HepG2 (cell line): ENCODE data around the gene BICRAL. TPM values are rescaled to one million over a fixed set of nuclear protein-coding genes. Genes with fewer than 3 reads are reported as not detected.

Source experiments
- EEA1 ChIP-seq: sonication (generic); formaldehyde crosslinking; IDR thresholded peaks from 2 replicates; pipeline ENCODE4 v1.5.1; 2020; ENCODE audit warnings: mild to moderate bottlenecking, missing genetic modification reagents, borderline replicate concordance
- ELF1 ChIP-seq: sonication (generic); formaldehyde crosslinking; IDR thresholded peaks from 2 replicates; pipeline ENCODE4 v1.4.0; 2020; ENCODE audit warnings: missing genetic modification reagents
- KDM1A ChIP-seq: IDR thresholded peaks from 2 replicates; pipeline ENCODE4 v1.6.1; 2016; ENCODE audit warnings: missing compliant biosample characterization
- MAF1 ChIP-seq: sonication (generic); formaldehyde crosslinking; IDR thresholded peaks from 2 replicates; pipeline ENCODE4 v1.5.0; 2020; ENCODE audit warnings: missing genetic modification reagents, borderline replicate concordance
- NCOA1 ChIP-seq: sonication (generic); formaldehyde crosslinking; IDR thresholded peaks from 2 replicates; pipeline ENCODE4 v1.9.0; 2021; ENCODE audit warnings: missing genetic modification reagents
- NFIB ChIP-seq: sonication (generic); formaldehyde crosslinking; IDR thresholded peaks from 2 replicates; pipeline ENCODE4 v1.9.0; 2021; ENCODE audit warnings: missing genetic modification reagents, mild to moderate bottlenecking, borderline replicate concordance
- POLR2AphosphoS2 ChIP-seq: IDR thresholded peaks from 2 replicates; pipeline ENCODE4 v1.6.1; 2011; ENCODE audit warnings: low read depth, low read length, improper control_type of control experiment
- RAD21 ChIP-seq: fragments of 450-650 bp; formaldehyde crosslinking; IDR thresholded peaks from 2 replicates; pipeline ENCODE4 v1.5.0; 2020; ENCODE audit warnings: mild to moderate bottlenecking
- RBFOX2 ChIP-seq: fragments of 200-400 bp; formaldehyde crosslinking; IDR thresholded peaks from 2 replicates; pipeline ENCODE4 v1.6.1; 2017; ENCODE audit warnings: low read depth, mild to moderate bottlenecking, low read length
- SP2 ChIP-seq: sonication (generic); formaldehyde crosslinking; IDR thresholded peaks from 2 replicates; pipeline ENCODE4 v1.5.1; 2020; ENCODE audit warnings: mild to moderate bottlenecking, missing genetic modification reagents
- SUZ12 ChIP-seq: fragments of 150-350 bp; IDR thresholded peaks from 2 replicates; pipeline ENCODE4 v1.6.1; 2014; ENCODE audit warnings: low read depth, low read length
- THAP8 ChIP-seq: sonication (generic); formaldehyde crosslinking; IDR thresholded peaks from 2 replicates; pipeline ENCODE4 v1.5.1; 2020; ENCODE audit warnings: missing genetic modification reagents, mild to moderate bottlenecking, borderline replicate concordance
- ZFX ChIP-seq: sonication (generic); formaldehyde crosslinking; IDR thresholded peaks from 2 replicates; pipeline ENCODE4 v1.4.0; 2020; ENCODE audit warnings: mild to moderate bottlenecking, low read depth, missing genetic modification reagents, moderate library complexity
- ZMYM3 ChIP-seq: sonication (generic); formaldehyde crosslinking; IDR thresholded peaks from 2 replicates; pipeline ENCODE4 v1.5.1; 2020; ENCODE audit warnings: mild to moderate bottlenecking, missing genetic modification reagents
- ZMYM4 ChIP-seq: sonication (generic); formaldehyde crosslinking; IDR thresholded peaks from 2 replicates; pipeline ENCODE4 v1.8.1; 2023; ENCODE audit warnings: mild to moderate bottlenecking, missing genetic modification reagents
- ZNF501 ChIP-seq: sonication (generic); formaldehyde crosslinking; IDR thresholded peaks from 2 replicates; pipeline ENCODE4 v1.5.1; 2020; ENCODE audit warnings: mild to moderate bottlenecking, moderate library complexity, missing genetic modification reagents
- ZNF646 ChIP-seq: sonication (generic); formaldehyde crosslinking; IDR thresholded peaks from 2 replicates; pipeline ENCODE4 v1.9.0; 2021; ENCODE audit warnings: mild to moderate bottlenecking, missing genetic modification reagents
- polyA plus RNA-seq, 8 experiments: library from polyadenylated mRNA; depleted of rRNA in 3 of 8; stranded (reverse) in 7 of 8; unstranded in 1 of 8; fragments of >200 nt; fragmentation: Illumina TruSeq in 4 of 8; extraction: Trizol in 4 of 8; gene quantifications; 2 replicates each; pipeline versions ENCODE4 v1.2.1 to v1.2.3, GENCODE V29; 2011 to 2016; ENCODE audit warnings: low read depth in 4 of 8, missing spikeins in 1 of 8, mixed read lengths in 1 of 8; ENCODE audit not compliant: insufficient read depth in 1 of 8
- total RNA-seq, 5 experiments: library from RNA; depleted of rRNA; stranded (reverse); fragments of >200 nt; fragmentation: Illumina TruSeq; extraction: Trizol; gene quantifications; 2 replicates each; pipeline ENCODE4 v1.2.3, GENCODE V29; 2016; ENCODE audit warnings: low read depth in 1 of 5
- TF ChIP-seq, protein P1 (sequence below): sonication (generic); formaldehyde crosslinking; IDR thresholded peaks from 2 replicates; pipeline ENCODE4 v1.5.0; 2020; ENCODE audit warnings: mild to moderate bottlenecking, missing genetic modification reagents

BICRAL gene
- total and polyA plus RNA-seq, 2 of the 13 experiments (the other 11 are each of a cell fraction or from before 2014, with no cell fraction given) = 5.0 to 13.5 TPM

- TF ChIP-seq RBFOX2 = peak; percentile 95
- TF ChIP-seq KDM1A (CRISPR knock-in tag) = no peak
- peak; percentile 66; the same call in 1 of the 2 replicates for TF ChIP-seq MAF1
- TF ChIP-seq SUZ12 = no peak
- no peak; the same call in 1 of the 2 replicates for TF ChIP-seq RAD21 (CRISPR knock-in tag)
- TF ChIP-seq ZFX (CRISPR knock-in tag) = peak; percentile 64; the same call in 1 of the 2 replicates
- TF ChIP-seq THAP8 (CRISPR knock-in tag) = no peak; the same call in 1 of the 2 replicates
- TF ChIP-seq ZNF646 (CRISPR knock-in tag) = peak; percentile 67; the same call in 1 of the 2 replicates
- TF ChIP-seq NCOA1 = no peak
- TF ChIP-seq NFIB = no peak
- peak; percentile 8; the same call in 1 of the 2 replicates for TF ChIP-seq ZMYM3 (CRISPR knock-in tag)
- TF ChIP-seq EEA1 (CRISPR knock-in tag) = no peak
- TF ChIP-seq SP2 (CRISPR knock-in tag) = peak; percentile 35; the same call in 1 of the 2 replicates
- no peak for TF ChIP-seq POLR2AphosphoS2
- no peak; the same call in none of the 2 replicates for TF ChIP-seq ZMYM4 (CRISPR knock-in tag)
- TF ChIP-seq, protein P1, sequence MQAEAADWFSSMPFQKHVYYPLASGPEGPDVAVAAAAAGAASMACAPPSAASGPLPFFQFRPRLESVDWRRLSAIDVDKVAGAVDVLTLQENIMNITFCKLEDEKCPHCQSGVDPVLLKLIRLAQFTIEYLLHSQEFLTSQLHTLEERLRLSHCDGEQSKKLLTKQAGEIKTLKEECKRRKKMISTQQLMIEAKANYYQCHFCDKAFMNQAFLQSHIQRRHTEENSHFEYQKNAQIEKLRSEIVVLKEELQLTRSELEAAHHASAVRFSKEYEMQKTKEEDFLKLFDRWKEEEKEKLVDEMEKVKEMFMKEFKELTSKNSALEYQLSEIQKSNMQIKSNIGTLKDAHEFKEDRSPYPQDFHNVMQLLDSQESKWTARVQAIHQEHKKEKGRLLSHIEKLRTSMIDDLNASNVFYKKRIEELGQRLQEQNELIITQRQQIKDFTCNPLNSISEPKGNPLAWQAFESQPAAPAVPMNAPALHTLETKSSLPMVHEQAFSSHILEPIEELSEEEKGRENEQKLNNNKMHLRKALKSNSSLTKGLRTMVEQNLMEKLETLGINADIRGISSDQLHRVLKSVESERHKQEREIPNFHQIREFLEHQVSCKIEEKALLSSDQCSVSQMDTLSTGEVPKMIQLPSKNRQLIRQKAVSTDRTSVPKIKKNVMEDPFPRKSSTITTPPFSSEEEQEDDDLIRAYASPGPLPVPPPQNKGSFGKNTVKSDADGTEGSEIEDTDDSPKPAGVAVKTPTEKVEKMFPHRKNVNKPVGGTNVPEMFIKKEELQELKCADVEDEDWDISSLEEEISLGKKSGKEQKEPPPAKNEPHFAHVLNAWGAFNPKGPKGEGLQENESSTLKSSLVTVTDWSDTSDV (CRISPR knock-in tag) = no peak
- TF ChIP-seq ELF1 (CRISPR knock-in tag) = peak; percentile 75
- 0 out of 2 replicates have a peak, but pooled peaks have one; percentile 57 for TF ChIP-seq ZNF501 (CRISPR knock-in tag)
These were observed 35.1 kb upstream of the BICRAL start (continued) for GRCh38 chr6:42746463-42747391.
